Activated CD4-positive, CD25-positive, alpha-beta regulatory T cell treated with anti-CD3 and anti-CD28 coated beads, Interleukin-2, amount 50 U/mL, for 24 hours (primary cell): ENCODE data around the gene REC8.
"Not testable (repeated sequence)": the region's sequence is repeated elsewhere in the genome, so short reads cannot be mapped to it uniquely, and the experiment has no call there.

Source experiments
- ATAC-seq, 2 donors: fragments of 150-1000 bp; cut with Tn5 transposase; one replicate each; pipeline ENCODE4 v1.10.0; 2021; ENCODE audit warnings: mild to moderate bottlenecking in 1 of 2, moderate library complexity in 1 of 2

Gene REC8

DNA sequence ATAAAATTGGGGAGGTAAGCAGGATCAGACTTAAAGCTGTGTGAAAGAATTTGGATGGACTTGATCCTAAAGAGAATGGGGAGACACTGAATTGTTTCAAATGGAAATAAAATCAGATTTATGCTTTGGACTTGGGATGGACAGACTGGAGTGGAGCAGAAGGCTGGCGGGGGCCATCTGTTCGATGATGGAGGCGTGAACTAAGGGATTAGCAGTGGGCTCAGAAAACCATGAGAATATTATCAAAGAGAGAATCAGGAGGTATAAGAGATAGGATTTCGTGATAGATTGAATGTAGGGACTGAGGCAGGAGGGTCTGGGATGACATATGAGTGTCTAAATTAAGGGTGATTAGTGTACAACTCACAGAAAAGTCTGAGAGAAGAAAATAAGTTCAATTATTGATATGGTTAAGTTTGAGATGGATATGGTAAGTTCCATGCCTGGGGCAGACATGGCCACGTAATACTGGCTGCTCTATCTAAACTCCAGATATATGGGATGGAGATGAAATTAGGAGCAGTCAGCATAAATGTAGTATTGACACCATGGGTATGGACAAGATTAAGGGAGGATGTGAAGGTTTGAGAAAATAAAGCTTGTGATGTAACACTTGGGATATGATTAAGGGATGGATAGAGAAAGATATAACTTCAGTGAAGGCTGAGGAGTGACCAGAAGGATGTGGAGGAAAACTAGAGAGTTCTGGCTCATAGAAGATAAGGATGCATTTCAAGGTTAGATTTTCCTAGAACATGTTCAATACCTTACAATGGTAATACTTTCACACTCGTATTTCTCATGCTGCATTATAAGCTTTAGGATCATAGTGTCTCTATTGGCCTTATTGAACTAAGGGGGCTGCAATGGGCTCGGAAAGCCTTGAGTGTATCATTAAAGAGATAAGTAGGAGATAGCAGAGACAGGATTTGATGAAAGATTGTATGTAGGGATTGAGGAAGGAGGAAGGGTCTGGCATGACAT lies 32.6 kb downstream of the REC8 start:
- no peak for ATAC-seq

DNA sequence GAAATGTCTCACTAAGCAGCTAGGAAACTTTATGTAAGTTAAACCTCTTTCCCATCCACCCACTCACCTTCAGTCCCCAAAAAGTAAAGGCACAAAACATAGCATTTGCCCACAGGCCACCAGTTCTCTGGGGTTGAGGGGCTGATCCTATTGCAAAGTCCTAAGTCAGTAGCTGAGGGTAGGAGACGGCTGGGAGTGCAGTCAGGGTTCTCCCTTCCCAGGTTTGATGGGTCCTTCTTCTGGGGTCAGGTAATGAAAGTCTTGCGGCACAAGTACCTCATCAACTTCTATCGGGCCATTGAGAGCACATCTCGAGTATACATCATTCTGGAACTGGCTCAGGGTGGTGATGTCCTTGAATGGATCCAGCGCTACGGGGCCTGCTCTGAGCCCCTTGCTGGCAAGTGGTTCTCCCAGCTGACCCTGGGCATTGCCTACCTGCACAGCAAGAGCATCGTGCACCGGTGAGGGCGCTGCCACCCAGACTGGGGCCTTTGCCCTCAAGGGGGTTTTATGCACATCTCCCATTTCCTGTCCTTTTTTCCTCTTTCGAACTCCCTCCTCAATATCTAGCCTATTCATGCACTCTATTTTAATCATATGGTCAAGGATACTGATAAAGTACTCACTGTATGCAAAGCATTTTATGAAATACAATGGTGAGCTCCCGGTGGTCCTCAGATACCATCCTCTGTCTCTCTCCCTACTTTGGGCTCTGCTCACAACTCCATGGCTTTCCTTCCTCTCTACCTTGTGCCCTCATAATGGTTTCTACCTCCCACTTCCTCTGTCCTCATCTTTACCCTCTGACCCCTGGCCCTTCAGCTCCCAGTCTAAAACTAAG lies 34.6 kb downstream of the REC8 start:
- ATAC-seq: no peak

DNA sequence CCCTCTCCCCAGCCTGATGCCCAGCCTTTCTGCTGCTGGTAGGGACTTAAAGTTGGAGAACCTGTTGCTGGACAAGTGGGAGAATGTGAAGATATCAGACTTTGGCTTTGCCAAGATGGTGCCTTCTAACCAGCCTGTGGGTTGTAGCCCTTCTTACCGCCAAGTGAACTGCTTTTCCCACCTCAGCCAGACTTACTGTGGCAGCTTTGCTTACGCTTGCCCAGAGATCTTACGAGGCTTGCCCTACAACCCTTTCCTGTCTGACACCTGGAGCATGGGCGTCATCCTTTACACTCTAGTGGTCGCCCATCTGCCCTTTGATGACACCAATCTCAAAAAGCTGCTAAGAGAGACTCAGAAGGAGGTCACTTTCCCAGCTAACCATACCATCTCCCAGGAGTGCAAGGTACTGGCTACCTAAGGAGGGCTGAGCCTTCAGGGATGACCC lies 35.2 kb downstream of the REC8 start:
- ATAC-seq: no peak

DNA sequence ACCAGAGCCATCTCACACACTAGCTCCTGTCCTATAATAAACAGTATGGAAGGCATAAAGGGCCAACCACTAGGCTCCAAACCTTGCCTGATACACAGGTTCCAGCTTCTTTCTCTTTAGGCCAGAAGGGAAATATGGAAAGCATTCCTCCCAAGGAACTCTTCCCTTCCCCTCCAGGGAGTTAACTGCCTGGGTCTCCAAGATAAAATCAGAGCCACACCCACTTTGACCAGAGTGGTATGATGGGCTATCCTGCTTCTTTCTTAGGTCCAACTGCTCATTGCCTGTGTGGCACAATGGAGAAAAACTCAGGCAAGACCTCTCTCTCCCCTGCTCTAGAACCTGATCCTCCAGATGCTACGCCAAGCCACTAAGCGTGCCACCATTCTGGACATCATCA lies 35.7 kb downstream of the REC8 start:
- no peak for ATAC-seq

DNA sequence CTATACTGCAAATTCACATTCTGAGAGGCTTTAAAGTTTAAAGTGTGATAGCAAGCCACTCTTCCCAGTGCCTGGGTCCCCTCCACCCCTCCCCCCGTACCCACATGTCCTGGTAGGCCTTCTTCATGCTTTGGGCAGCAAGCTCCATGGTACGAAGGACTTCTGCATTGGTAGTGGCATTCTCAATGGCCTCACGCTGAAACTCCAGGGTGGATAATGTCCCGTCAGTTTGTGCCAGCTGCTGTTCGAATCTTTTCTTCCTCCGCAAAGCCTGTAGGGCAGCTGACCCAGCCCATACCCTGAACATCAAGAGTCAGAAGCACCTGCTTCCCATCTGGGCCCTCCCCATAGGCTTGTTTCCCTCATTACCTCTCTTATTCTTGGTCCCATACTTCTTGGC lies 39.4 kb downstream of the REC8 start:
- ATAC-seq: no peak

DNA sequence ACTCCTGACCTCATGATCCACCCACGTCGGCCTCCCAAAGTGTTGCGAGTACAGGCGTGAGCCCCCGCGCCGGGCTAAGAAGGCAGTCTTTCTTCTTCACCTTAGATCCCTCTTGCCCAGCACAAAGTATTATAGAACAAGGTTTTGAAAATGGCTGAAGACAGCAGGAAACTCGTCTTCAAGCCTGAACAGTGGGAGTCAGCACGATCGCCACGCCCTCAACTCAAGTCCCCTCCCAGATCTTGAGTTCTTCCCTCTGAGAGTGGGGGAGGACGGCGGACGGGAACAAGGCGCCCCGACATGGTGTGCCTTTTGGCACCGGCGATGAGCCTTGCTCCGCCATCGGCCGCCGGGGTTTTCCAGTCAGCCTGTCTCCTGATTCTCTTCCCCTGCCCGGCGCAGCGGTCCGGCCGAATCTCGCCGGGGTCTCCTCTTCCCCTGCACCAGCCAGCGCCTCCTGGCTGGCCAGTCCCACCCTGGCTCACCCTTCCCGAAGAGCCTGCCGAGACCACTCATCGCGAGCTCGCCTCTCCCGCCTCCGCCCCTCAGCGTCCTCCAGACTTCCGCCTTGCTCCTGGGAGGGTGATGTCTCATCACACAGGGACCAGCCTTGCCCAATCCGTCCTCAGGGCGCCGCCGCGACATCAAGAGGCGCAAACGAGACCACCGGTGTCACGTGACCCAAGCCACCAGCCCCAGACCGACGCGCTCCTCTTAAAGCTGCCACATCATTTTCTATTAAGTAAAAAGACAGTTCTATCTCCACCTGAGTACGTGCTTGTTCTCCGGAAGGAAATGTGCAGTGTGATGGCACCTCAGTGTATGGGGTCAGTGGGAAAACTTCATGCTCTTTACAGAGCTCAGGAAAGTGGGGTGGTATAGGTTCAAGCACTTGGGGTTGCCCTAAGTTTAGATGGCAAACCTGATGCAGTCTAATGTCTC lies 41.3 kb downstream of the REC8 start, which contains the start of gene CHMP4A:
Gene CHMP4A, minus strand, starts transcription at position 565 of the 942 bp plus-strand sequence. Its CDS starts 49 bp downstream, at position 516.
- peak; percentile 86 for ATAC-seq

DNA sequence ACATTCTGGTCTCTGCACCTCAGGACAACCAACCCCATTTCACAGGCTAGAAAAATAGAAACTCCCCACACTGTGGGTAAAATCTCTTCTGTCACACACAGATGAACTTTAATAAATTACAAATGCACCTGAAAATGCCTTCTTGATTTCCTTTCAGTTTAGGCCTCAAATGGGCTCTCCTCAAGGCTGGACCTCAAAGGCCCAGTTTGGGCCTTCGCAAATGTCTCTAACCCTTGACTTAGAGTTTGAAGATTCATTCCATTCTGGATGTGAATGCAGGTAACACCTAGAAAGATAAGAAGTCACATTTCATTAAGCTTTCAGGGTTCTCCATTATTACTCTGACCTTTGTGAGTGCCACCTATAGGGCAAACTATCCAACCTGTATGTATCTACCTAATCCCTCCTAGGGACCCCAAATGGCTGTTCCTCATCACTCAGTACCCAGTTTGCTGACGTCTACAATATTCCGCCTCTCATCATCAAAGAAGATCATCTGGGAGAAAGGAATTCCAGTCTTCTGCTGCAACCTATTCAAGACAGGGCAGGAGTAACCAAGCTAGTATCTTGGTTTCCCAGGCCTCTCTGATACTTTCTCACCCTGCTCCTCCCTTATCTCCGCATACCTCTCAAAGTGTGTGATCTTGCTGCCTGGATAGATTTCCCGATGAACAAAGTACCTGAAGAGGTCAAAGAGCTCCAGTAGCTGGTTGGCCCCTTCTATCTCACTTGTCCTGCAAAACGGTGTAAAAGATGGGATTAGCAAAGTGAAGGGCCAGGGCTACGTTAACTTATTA lies 42.2 kb downstream of the REC8 start:
- ATAC-seq: no peak

DNA sequence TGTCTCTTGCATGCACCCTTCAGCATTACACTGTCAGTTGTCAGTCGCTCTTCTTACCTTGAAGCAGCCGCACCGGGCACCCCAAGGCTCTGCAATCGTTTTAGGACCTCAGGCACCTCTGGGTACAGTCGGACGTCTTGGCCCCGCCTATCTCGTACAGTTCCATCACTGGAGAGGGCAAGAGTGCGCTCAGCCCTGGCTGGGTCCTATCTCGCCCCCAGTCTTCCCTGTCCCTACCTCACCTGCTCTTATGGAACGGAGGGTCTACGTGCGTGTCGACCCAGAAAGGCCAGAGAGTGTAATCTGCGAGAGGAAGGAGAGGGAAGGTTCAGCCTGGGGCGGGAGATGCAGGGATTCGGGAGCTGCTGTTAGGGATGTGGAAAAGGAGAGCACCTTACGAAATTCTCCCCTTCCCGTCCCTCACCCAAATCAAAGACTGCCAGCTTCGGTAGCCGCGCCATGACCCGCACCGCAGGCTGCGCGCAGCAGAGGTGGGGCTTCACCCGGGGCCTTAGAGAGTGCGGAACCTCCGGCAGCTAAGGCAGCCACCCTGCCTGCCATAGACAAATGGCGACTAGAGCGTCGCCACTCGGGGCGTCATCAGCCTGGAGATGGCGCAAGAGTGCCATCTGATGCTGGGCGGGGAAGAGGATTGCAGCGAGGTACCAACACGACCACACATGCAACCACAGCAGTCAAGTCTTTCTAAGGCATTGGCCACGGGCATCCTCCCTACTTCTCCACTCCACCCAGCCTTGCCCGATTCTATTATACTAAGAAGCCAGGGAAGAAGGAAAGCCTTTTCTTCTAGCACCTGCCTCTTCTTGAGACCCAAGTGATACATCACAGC lies 43.8 kb downstream of the REC8 start, which contains the start of gene MDP1:
Gene MDP1, minus strand, starts transcription at position 572 of the 850 bp plus-strand sequence. Its CDS starts 111 bp downstream, at position 461.
- peak; percentile 67 to 68 for ATAC-seq

DNA sequence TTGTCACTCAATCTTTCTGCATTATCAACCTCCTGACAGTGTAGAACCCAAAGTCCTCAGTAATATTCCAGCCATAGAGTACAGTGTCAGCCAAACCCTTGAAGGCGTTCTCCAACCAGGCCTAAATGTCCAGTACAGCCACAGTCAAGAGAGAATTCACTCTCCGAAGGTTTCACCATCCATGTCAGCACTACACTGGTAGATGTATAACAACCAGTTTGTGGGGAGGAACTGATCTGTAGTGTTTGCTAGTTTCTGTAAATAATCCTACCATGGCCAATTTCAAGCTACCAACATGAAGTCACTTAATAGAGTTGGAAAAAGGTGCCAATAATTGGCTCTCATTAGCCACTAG lies 44.4 kb downstream of the REC8 start:
- ATAC-seq: no peak

DNA sequence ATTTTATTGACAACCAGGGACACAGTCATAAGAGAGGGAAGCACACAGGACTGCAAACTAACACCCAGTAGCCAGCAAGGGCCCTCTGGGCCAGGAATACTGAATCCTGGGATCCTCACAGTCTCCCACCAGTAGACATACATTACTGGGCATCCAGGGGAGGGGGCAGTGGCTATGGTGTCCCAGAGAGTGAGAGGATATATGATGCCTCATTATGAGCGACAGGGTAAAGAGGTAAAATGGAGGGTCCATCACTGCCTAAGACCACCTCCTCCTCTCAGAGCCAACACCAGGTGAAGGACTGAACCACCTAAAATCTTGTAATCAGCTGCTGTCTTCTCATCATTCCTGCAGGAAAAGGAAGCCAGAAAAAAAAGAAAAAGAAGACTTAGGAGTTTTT lies 45.0 kb downstream of the REC8 start:
- ATAC-seq: not testable (repeated sequence)

DNA sequence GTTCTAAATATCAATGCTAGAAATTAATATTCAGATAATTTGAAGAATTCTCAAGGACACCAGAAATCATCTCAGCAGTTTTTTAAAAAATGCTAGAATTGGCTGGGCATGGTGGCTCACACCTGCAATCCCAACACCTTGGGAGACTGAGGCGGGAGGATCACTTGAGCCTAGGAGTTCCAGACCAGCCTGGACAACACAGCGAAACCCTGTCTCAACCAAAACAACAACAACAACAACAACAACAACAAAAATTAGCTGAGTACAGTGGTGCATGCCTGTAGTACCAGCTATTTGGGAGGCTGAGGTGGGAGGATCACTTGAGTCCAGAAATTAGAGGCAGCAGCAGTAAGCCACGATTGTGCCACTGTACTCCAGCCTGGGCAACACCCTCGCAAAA lies 47.2 kb downstream of the REC8 start:
- ATAC-seq: no peak

DNA sequence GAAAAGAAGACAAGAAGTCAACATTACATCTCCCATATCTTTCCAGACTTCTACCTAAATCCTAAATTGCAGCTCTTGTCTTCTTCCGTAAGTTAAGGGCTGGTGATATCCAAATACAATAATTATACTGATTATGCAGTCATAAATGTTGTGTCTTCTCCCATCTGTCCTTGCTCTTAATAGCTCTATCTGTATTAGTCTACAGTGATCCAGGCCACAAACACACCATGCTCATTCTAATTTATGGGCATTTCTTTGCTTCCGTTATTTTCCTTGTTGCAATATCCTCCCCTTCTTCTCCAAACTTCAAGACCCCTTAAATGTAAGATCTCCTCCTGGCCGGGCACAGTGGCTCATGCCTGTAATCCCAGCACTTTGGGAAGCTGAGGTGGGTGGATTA lies 47.6 kb downstream of the REC8 start:
- no peak for ATAC-seq

DNA sequence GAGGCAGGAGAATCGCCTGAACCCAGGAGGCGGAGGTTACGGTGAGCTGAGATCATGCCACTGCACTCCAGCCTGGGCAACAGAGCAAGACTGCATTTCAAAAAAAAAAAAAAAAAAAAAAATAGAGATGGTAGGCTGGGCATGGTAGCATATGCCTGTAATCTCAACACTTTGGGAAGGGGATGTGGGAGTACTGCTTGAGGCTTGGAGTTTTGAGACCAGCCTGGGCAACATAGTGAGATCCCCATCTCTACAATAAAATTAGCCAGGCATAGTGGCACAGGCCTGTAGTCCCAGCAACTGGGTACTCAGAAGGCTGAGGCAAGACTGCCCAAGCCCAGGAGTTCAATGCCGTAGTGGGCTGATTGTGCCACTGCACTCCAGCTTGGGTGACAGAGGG lies 51.1 kb downstream of the REC8 start:
- not testable (repeated sequence) for ATAC-seq

DNA sequence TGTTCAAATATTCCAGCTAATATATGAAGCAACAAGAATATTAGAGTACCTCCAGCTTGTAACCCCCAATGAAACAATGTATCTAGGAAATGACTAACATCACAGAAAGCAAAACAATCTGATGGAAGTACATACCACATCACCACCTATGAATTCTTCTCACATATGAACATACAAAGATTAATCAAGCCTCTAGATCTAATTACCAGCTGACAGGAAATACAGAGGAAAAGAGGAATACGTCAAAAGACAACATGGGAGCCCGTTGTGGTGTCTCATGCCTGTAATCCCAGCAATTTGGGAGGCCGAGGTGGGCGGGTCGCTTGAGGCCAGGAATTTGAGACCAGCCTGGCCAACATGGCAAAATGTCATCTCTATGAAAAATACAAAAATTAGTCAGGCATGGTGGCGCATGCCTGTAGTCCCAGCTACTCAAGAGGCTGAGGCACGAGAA lies 52.8 kb downstream of the REC8 start:
- no peak for ATAC-seq

DNA sequence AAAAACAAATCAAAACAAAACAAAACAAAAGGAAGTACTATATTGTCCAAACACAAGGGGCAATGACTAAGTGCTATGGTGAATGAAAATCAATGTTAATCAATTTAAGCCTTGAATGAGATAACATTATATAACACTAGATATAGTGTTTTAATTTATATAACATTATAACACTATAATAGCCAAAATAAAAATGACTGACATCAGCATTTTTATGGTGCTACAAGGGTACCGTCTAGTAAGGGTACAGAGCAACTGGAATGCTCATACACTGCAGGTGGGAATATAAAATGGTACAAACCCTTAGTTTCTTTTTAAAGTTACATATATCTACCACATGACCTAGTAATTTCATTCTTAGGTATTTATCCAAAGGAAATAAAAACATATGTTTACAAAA lies 54.6 kb downstream of the REC8 start:
- ATAC-seq: no peak

DNA sequence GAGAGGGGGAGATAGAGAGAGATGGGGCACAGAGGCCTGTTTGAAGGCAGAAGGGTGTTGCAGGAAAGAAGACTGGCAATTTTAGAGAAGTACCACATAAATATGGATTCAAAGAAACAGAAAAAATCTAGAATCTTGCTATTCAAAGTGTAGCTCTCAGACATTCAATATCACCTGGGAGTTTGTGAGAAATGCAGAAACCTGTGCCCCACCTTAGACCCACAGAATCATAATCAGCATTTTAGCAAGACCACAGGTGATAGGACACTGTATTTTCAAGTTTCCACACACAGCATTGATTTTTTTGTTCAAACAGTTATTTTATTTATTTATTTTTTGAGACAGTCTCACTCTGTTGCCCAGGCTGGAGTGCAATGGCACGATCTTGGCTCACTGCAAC lies 57.0 kb downstream of the REC8 start:
- no peak for ATAC-seq
